GM18498 (cell line): Measurements from ENCODE around the gene WDR4.
"Not testable (repeated sequence)": the region's sequence is repeated elsewhere in the genome, so short reads cannot be mapped to it uniquely, and the experiment has no call there.

Experiments
- ATAC-seq: cut with Tn5 transposase; IDR thresholded peaks from one replicate; pipeline ENCODE4 v1.9.1; 2021; ENCODE audit warnings: mild to moderate bottlenecking, moderate library complexity; ENCODE audit not compliant: unreplicated experiment

The WDR4 gene

DNA sequence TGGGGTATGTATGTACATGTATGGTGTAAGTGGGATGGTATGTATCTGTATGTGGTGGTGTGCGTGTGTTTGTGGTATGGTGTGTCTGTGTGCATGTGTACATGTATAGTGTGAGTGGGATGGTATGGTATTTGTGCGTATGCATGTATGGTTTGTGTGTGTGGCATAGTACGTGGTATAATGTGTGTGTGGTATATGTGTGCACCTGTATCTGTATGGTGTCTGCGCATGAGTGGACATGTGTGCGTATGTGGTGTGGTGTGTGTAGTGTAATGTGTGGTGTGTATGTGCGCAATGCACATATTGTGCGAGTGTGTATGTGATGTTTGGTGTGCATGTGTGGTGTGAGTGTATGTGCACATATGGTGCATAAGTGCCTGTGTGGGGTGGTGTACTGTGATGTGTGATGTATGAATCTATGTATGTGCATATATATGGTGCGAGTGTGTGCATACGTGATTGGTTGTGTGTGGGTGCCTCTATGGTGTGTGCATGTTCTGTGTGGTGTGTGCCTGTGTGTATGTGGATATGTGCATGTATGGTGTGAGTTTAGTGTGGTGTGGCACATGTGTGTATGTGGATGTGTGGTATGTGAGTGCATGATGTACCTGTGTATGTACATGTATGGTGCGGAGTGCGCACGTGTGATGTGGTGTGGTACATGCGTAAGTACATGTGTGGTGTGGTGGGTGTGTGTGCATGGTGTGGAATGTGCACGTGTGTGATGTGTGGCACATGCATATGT, 38.8 kb downstream of the WDR4 start:
- no peak for ATAC-seq

DNA sequence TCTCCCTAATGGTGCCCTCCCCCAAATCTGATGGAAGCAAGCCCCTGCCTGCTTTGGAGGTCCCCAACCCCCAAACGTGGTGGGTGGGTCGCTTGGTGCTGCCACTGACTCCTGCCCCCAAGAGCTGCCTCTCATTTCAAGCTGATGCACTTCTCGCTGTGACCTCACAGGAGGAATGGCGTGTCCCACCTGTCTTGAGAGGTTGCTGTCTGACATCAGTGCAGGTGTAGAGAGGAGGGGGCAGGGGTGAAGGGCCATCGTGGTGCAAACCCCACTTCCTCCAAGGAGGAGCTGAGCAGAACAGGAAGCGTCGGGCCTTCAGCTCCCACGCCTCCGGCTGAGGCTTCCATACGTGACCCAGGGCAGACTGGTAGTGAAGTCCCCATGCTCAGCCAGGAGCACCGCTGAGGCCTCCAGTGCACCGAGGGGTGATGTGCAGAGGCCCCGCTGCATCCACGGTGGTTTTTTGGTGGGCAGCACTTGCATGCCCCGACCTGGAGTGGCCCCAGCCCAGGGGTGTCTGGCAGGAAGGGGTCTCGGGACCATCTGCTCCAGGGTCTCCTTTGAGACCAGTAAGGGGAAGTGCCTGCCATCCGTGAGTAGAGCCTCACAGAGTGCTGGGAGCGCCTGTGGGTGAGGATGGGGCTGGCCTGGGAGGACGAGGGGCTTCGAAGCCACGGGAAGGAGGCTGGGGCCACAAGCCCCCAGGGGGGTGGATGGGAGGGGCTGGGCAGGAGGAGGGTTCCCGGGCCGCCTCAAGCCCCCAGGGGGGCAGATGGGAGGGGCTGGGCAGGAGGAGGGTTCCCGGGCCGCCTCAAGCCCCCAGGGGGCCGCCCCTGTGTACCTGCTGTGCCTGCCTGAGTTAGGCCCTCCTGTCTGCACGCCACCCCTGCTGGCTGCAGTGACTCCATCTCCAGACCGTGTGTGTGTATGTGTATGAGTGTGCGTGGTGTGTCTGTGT, 39.8 kb downstream of the WDR4 start:
- ATAC-seq, result no peak

DNA sequence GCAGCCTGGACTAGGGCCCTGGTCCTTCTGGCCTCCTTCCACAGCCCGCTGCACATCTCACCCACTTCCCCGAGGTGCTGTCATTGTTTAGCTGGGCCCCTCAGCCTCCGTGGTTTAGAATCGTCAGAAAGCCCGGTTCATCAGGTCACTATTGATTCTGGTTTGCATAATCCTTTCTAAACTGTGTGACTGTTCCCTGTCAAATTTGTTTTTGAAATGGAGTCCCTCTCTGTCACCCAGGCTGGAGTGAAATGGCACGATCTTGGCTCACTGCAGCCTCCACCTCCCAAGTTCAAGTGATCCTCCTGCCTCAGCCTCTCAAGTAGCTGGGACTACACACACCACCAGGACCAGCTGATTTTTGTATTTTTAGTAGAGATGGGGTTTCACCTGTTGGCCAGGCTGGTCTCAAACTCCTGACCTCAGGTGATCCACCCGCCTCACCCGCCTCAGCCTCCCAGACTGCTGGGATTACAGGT, 41.1 kb downstream of the WDR4 start:
- not testable (repeated sequence) for ATAC-seq

DNA sequence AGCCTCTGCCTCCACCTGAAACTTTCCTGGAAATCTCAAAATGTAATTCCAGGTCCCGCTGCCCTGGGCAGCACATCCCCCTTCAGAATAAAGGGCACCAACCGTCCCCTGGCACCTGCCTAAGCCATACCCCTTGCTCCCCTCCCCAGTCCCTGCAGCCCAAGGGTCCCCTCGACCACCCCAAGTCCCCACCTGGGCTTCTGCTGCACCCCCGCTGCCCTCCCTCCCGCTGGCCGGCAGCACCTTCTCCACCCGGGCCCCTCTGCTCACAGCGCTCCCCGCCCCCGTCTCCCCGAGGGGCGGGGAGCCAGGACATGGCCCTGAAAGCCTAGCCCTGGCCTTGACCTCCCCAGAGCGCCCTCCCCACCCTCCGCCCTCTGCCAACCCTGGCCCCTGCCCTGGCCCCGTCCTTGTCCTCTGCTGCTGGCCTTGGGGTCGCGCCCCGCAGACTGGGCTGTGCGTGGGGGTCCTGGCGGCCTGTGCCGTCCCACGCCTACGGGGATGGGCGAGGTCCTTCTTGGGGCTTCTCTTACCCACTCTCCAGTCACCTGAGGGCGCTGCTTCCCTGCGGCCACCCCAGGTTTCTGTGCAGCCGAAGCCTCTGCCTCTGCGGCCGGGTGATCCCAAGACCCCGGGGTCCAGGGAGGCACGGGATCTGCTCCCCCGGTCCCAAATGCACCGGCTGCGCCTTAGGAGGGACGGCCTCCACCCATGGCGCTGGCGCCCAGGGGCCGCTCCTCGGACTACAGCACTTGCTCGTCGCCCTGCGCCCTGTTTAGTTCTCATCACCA, 41.7 kb downstream of the WDR4 start:
- ATAC-seq, result no peak

DNA sequence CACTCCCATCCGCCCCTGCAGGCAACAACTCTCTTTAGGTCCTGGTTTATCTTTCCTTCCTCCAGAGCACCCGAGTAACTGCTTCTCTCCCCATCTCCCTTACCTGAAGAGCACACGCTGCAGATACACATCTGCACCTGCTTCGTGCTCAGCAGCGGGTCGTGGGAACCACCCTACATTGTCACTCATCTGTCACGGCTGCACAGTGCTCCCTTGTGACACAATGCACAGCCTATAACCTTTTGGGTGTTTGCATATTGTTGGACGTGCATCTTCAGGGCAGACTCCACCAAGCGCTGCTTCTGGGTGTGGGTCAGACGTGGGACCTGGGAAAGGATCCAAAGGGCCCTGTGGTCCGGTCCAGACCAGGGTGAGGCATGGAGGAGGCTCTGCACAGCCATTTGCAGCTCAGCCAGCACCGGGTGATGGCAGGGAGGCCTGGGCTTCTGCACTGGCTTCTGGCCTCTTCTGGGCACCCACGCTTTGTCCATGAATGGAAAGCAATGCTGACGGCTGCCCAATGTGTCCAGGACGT, 42.5 kb downstream of the WDR4 start:
- ATAC-seq, result no peak

DNA sequence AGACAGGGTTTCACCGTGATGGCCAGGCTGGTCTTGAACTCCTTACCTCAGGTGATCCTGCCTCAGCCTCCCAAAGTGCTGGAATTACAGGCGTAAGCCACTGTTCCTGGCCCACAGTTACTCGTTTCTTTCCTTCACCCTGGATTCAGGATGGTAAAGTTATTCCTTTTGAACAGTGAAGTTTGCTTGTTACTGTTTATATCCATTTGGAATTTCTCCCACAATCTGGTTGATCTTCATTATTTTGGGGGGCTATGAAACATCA, 43.0 kb downstream of the WDR4 start:
- no peak for ATAC-seq

DNA sequence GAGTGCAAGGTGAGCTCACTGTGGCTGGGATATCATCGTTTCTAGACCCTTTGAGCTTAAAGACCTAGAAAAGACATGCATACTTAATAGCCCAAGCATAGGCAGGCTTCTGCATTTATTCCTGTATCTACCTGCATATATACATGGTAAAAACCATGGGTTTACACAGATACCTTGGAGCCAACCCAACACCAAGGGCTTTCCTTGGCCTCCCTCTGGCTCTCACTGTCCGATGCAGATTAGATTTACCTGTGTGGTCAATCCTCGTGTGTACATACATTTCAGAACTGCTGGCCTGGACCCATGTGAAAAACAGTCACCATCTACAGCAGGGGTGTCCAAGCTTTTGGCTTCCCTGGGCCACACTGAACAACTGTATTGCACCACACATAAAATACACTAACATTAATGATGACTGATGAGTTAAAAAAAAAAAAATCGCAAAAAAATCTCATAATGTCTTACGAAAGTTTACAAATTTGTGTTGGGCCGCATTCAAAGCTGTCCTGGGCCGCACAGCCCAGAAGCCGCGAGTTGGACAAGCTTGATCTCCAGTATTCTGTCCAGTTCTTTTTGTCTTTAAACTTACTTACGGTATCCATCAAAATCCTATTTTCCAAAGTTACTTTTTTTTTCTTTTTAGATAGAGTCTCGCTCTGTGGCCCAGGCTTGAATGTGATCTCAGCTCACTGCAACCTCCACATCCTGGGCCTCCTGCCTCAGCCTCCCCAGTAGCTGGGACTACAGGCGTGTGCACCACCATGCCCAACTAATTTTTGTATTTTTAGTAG, 43.5 kb downstream of the WDR4 start:
- no peak for ATAC-seq

DNA sequence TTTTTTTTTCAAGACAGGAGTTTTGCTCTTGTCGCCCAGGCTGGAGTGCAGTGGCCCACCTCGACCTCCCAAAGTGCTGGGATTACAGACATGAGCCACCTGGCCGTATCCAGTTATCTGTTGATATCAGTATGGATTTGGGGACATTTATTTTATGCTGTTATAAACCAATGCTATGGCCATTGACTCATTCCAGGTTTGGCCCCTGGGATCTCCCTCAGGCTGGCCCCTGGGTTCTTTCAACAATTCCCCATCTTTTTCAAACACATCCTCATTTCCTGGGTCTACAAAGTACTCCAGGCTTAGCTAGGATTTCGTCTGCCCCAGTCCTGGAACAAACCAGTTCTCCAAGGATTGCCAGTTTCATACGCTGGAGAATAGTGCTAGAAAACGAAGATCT, 44.1 kb downstream of the WDR4 start:
- ATAC-seq, result no peak

DNA sequence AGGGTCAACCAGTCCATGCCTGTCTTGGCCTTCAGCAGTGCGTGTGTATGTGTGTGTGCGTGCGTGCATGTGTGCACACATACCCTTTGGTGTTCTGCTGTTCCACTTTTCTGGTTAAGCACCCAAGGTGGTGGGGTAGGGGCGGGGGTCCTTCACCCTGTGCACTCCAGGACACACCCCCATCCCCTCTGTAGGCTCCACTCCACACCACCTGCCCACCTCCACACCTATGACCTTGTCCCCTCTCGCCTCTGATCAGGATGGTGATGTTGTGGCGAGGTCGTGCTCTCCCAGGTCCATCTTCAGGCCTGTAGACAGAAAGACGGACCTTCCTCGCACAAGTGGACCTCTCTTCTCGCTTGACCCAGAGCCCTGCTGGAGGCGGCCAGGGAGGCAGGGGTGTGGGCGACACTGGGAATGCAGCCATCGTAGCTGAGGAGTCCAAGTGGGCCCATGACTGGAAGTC, 44.6 kb downstream of the WDR4 start:
- no peak for ATAC-seq

DNA sequence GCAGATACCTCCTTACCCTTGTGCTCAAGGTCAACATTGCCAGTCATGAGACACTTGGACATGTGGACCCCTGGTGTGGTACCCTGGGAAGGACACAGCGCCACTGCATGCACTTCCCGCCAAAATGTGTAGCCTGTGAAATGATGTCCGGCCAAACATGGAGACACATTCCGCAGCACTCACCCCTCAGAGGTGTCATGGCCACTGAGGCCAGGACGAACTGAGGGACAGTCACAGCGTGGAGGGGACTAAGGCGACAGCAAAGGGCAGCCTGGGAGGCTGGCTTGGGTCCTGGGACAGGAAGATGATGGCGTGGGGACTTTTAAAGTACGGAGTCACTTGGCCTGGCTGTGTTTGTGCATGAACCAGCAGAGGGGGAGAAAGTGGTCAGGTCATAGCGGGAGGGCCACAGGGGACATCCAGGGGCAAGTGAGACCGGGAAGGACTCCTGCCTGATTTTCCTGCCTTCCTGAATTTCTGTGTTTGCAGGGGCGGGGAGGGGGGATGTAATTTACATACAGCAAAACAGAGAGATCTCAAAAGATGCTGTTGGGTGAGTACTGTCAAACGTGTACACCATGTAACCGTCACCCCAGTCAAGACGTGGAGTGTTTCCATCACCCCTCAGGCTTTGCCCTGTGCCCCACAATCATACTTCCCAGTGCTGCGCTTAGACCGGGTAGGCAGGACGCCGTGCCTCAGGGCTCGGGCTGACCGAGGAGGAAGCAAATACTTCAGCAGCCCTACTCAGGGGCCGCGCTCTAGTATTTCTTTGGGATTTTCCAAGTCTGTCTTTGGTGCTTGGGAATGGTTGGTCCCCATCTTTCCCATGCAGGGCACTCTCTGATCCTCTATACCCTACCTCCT, 45.2 kb downstream of the WDR4 start:
- no peak for ATAC-seq

DNA sequence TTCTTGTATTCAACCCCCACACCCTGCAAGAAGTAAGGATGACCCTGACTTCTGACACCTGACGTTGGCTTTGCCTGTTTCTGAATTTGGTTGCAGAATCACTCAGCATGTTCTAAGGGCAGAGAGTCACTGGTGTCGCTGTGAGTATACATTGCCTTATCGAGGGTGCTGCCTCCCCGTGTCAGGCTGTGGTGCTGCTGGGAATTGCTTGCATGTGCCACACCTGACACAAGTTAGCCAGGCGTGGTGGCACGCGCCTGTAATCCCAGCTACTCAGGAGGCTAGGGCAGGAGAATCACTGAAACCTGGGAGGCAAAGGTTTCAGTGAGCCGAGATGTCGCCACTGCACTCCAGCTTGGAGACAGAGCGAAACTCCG, 45.9 kb downstream of the WDR4 start:
- no peak for ATAC-seq

DNA sequence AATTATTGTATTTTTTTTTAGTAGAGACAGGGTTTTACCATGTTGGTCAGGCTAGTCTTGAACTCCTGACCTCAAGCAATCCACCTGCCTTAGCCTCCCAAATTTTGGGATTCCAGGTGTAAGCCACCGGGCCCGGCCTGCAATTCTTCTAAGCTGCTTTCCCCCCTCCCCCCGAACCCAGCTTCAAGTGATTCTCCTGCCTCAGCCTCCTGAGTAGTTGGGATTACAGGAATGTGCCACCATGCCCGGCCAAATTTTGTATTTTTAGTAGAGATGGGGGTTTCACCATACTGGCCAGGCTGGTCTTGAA, 47.1 kb downstream of the WDR4 start:
- ATAC-seq, result not testable (repeated sequence)

DNA sequence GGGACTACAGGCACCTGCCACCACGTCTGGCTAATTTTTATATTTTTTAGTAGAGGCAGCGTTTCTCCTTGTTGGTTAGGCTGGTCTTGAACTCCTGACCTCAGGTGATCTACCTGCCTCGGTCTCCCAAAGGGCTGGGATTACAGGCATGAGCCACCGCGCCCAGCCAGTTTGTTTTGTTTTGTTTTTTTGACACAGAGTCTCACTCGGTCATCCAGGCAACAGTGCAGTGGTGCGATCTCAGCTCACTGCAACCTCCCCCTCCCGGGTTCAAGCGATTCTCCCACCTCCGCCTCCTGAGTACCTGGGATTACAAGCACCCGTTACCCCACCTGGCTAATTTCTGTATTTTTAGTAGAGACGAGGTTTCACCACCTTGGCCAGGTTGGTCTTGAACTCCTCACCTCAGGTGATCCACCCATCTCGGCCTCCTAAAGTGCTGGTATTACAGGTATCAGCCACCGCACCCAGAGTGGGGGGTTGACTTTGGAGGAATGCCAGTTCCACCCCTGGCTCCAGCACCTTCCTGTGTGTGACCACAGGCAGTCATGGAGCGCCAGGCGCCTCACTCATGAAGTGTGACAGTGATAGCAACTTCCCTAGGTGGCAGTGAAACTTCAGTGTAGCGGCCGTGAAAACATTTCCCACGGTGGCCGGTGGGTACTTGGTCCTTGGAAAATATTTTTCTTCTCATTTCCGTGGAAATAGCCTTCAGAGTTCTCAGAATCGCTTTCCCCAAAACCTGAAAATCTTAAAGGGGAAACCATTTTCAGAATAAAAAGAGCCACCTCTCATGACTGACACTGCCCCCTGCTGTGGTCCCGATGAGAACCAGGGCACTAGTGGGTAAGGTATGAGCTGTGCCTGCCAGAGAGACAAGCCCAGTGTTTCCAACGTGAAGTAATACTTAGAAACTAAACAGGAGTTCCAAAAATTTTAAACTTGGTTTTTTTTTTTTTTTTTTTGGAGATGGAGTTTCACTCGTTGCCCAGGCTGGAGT, 48.6 kb downstream of the WDR4 start:
- no peak for ATAC-seq

DNA sequence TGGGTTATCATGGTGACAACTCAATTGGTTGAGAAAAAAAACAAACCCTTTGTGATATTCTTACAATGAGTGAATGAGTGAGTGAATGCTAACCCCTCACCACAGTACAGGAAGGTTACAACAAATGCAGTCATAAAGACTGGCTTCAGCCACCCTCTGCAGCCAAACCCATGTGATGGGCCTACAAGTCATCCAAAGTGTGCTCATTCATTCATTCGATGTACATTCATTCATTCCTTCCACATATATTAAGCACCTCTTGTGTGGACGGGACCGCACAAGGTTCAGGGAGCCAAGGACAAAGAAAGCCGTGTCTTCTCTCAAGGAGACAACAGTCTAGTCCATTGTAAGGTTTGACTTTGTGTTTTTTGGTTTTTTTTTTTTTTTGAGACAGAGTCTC, 49.4 kb downstream of the WDR4 start:
- ATAC-seq, result no peak

DNA sequence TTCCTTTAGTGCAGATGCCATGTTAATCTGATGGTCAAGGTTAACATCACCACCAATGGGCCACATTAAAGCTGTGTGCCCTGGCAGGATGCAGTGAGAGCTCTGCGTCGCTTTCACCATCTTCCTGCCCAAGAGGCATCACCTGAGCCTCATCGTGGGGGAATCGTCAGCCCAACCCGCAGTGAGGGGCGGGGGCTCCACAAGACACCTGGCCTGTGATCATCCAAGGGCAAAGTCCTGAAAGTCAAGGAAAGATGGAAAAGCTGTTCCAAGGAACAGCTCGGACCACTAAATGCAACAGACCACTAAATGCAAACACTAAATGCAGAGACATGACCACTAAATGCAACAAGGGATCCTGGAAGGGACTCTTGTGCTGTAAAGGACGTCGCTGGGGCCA, 49.9 kb downstream of the WDR4 start:
- ATAC-seq, result no peak

DNA sequence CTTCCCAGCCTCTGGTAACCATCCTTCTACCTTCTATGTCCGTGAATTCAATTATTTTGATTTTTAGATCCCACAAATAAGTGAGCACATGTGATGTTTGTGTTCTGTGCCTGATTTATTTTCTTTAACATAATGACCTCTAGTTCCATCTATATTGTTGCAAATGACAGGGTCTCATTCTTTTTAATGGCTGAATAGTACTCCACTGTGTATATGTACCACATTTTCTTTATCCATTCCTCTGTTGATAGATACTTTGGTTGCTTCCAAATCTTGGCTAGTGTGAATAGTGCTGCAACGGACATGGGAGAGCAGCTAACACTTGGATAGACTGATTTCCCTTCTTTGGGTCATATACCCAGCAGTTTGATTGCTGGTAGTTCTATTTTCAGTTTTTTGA, 51.8 kb downstream of the WDR4 start:
- ATAC-seq, result no peak

DNA sequence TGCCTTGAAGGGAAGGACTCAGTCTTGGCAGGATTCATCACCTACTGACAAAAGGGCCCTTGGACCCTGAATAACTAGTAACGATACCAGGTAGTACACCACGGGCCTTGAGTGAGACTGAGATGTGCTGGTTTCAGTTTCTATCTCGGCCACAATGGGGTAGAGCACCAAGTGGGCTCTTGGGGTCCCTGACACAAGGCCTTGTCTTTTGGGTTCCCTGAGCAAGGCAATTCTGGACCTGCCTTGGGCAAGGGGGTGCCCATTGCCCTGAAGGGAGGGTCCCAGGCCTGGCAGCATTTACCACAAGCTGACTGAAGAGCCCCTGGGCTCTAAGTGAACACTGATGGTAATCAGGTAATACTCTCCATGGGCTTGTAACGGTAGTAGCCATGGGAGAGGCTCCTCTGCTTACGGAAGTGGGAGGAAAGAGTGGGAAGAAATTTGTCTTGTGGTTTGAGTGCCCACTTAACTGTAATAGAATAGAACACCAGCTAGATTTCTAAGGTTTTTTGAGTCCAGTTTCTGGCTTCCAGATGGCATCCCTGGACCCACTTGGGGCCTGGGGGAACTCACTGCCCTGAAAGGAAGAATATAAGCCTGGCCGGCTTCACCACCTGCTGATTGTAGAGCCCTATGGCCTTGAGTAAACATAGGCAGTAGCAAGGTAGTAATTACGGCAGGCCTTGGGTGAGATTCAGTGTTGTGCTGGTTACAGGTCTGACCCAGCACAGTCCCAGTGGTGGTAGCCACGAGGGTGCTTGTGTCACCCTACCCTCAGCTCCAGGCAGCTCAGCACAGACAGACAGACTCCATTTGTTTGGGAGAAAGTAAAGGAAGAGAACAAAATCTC, 58.5 kb downstream of the WDR4 start:
- no peak for ATAC-seq
